IMR-90 (cell line): ENCODE data around the gene SUGCT. TPM values are rescaled to one million over a fixed set of nuclear protein-coding genes. Genes with fewer than 3 reads are reported as not detected.
A peak's percentile ranks its signal among the peaks of the same experiment; 100 is the strongest.

ENCODE experiments used
- ATAC-seq: fragments of 200-7000 bp; cut with Tn5 transposase; 2 replicates; pipeline ENCODE4 v1.9.1; 2020; ENCODE audit warnings: low read depth, mild to moderate bottlenecking, moderate library complexity
- BruUV-seq: library from RNA; stranded (reverse); fragments of 400-500 nt; replicated peaks from 2 replicates; lab custom pipeline; 2021; lab: Mats Ljungman, UMichigan
- CTCF ChIA-PET: fragments of 300-600 bp; formaldehyde crosslinking; extraction: SDS; loops from one replicate; lab custom pipeline; 2021; ENCODE audit warnings: antibody characterized with exemption; lab: Yijun Ruan, JAX
- POLR2A ChIA-PET: fragments of 300-600 bp; sonication (Branson Sonifier 250); formaldehyde crosslinking; loops from one replicate; lab custom pipeline; 2022; ENCODE audit warnings: antibody characterized with exemption; ENCODE audit not compliant: unreplicated experiment; lab: Charles Lee
- DNase-seq: peaks from one replicate; pipeline ENCODE4 v3.0.0; 2013
- H2AFZ ChIP-seq: replicated peaks from 2 replicates; pipeline ENCODE3; 2013; ENCODE audit warnings: low read length, mild to moderate bottlenecking; ENCODE audit not compliant: poor library complexity
- H2AK5ac ChIP-seq: 2 replicates; pipeline ENCODE4 v1.6.1; 2013; ENCODE audit warnings: low read depth, low read length, inconsistent platforms
- H2AK9ac ChIP-seq: replicated peaks from 2 replicates; pipeline ENCODE3; 2013; ENCODE audit warnings: mild to moderate bottlenecking, low read depth, low read length, moderate library complexity; ENCODE audit not compliant: poor library complexity
- H2BK120ac ChIP-seq: 2 replicates; pipeline ENCODE4 v1.6.1; 2013; ENCODE audit warnings: low read depth, low read length, inconsistent platforms
- H2BK15ac ChIP-seq: 3 replicates; pipeline ENCODE4 v1.6.1; 2013; ENCODE audit warnings: low read depth, low read length, inconsistent platforms
- H2BK20ac ChIP-seq: 2 replicates; pipeline ENCODE4 v1.6.1; 2013; ENCODE audit warnings: low read depth, mild to moderate bottlenecking, inconsistent platforms, low read length, moderate library complexity
- H2BK5ac ChIP-seq: 2 replicates; pipeline ENCODE4 v1.6.1; 2013; ENCODE audit warnings: mild to moderate bottlenecking, low read depth, low read length, inconsistent platforms; ENCODE audit not compliant: poor library complexity, severe bottlenecking
- H3K14ac ChIP-seq: replicated peaks from 2 replicates; pipeline ENCODE4 v1.6.1; 2013; ENCODE audit warnings: low read depth, low read length, inconsistent platforms
- H3K18ac ChIP-seq: 2 replicates; pipeline ENCODE4 v1.6.1; 2013; ENCODE audit warnings: low read depth, low read length, control low read depth
- H3K23ac ChIP-seq: 2 replicates; pipeline ENCODE4 v1.6.1; 2013; ENCODE audit warnings: low read depth, low read length, inconsistent platforms
- H3K27ac ChIP-seq: 2 replicates; pipeline ENCODE4 v1.5.1; 2013; ENCODE audit warnings: mild to moderate bottlenecking, control low read depth, low read length; ENCODE audit not compliant: insufficient read depth
- H3K27me3 ChIP-seq: 2 replicates; pipeline ENCODE4 v1.6.1; 2013; ENCODE audit warnings: low read length; ENCODE audit not compliant: control insufficient read depth, insufficient read depth
- H3K36me3 ChIP-seq: 2 replicates; pipeline ENCODE4 v1.6.1; 2013; ENCODE audit warnings: low read length, mixed read lengths; ENCODE audit not compliant: control insufficient read depth, insufficient read depth
- H3K4ac ChIP-seq: 2 replicates; pipeline ENCODE4 v1.6.1; 2013; ENCODE audit warnings: low read depth, low read length, inconsistent platforms
- H3K4me1 ChIP-seq: 2 replicates; pipeline ENCODE4 v1.6.1; 2013; ENCODE audit warnings: low read length, mixed read lengths; ENCODE audit not compliant: control insufficient read depth, insufficient read depth
- H3K4me2 ChIP-seq: 2 replicates; pipeline ENCODE4 v1.6.1; 2013; ENCODE audit warnings: low read depth, mild to moderate bottlenecking, control low read depth, low read length, moderate library complexity
- H3K4me3 ChIP-seq: 2 replicates; pipeline ENCODE4 v1.5.1; 2013; ENCODE audit warnings: low read depth, mild to moderate bottlenecking, control low read depth, low read length, moderate library complexity; ENCODE audit not compliant: insufficient read depth
- H3K56ac ChIP-seq: 2 replicates; pipeline ENCODE4 v1.6.1; 2013; ENCODE audit warnings: low read length, inconsistent platforms; ENCODE audit not compliant: insufficient read depth; ENCODE audit errors: extremely low read depth
- H3K79me1 ChIP-seq, 2 experiments: 2 replicates each; pipeline ENCODE4 v1.6.1; 2013; ENCODE audit warnings: low read length in 2 of 2, inconsistent platforms in 1 of 2, low read depth in 1 of 2
- H3K9ac ChIP-seq: 2 replicates; pipeline ENCODE4 v1.6.1; 2013; ENCODE audit warnings: low read depth, low read length, control low read depth
- H3K9me1 ChIP-seq: 2 replicates; pipeline ENCODE4 v1.6.1; 2013; ENCODE audit warnings: low read length, inconsistent platforms; ENCODE audit not compliant: insufficient read depth
- H3K9me3 ChIP-seq: 2 replicates; pipeline ENCODE4 v1.6.1; 2013; ENCODE audit warnings: low read length; ENCODE audit not compliant: control insufficient read depth, insufficient read depth
- H4K20me1 ChIP-seq: 2 replicates; pipeline ENCODE4 v1.6.1; 2013; ENCODE audit warnings: low read length, inconsistent platforms; ENCODE audit not compliant: insufficient read depth
- H4K5ac ChIP-seq: 2 replicates; pipeline ENCODE4 v1.6.1; 2013; ENCODE audit warnings: mild to moderate bottlenecking, low read depth, low read length, control low read depth
- H4K8ac ChIP-seq, 2 experiments: 2 replicates each; pipeline ENCODE4 v1.6.1; 2013; ENCODE audit warnings: low read depth in 2 of 2, low read length in 2 of 2, control low read depth in 1 of 2, inconsistent platforms in 1 of 2
- H4K91ac ChIP-seq: 2 replicates; pipeline ENCODE4 v1.6.1; 2013; ENCODE audit warnings: low read depth, low read length, inconsistent platforms; ENCODE audit not compliant: insufficient read depth
- CEBPB ChIP-seq: IDR thresholded peaks from 2 replicates; pipeline ENCODE4 v1.6.1; 2012; ENCODE audit warnings: low read depth, low read length, improper control_type of control experiment
- ELK1 ChIP-seq: fragments of 150-350 bp; IDR thresholded peaks from 2 replicates; pipeline ENCODE4 v1.6.1; 2016; ENCODE audit warnings: low read depth, mild to moderate bottlenecking, low read length, moderate library complexity, borderline replicate concordance
- MAZ ChIP-seq: IDR thresholded peaks from 2 replicates; pipeline ENCODE4 v1.6.1; 2012; ENCODE audit warnings: low read depth, mild to moderate bottlenecking, low read length, improper control_type of control experiment, moderate library complexity, borderline replicate concordance
- NFE2L2 ChIP-seq: fragments of 150-350 bp; IDR thresholded peaks from 2 replicates; pipeline ENCODE4 v1.6.1; 2016; ENCODE audit warnings: low read depth, mild to moderate bottlenecking, low read length
- POLR2A ChIP-seq: IDR thresholded peaks from 2 replicates; pipeline ENCODE4 v1.6.1; 2012; ENCODE audit warnings: mild to moderate bottlenecking, low read depth, low read length
- RAD21 ChIP-seq: IDR thresholded peaks from 2 replicates; pipeline ENCODE4 v1.6.1; 2012; ENCODE audit warnings: low read length, improper control_type of control experiment
- SMC3 ChIP-seq: fragments of 150-350 bp; IDR thresholded peaks from 2 replicates; pipeline ENCODE4 v1.6.1; 2016; ENCODE audit warnings: low read depth, mild to moderate bottlenecking, antibody characterized with exemption, low read length, moderate library complexity
- USF2 ChIP-seq: fragments of 150-350 bp; IDR thresholded peaks from 2 replicates; pipeline ENCODE4 v1.6.1; 2017; ENCODE audit warnings: mild to moderate bottlenecking, antibody characterized with exemption, low read length, low read depth
- WGBS, 2 experiments: methylation state at CpG; one replicate each; pipeline versions ENCODE4 v1.1.5 to v1.1.7; 2013; ENCODE audit warnings: missing lambda C conversion rate in 2 of 2; ENCODE audit not compliant: insufficient read length in 1 of 2; ENCODE audit errors: extremely low coverage in 2 of 2; 5-methylcytosine and 5-hydroxymethylcytosine counted together
- dilution Hi-C: fragments of 300-500 bp; cut with HindIII; formaldehyde crosslinking; loops from one replicate; pipeline ENCODE4 v1.14.3; 2018; ENCODE audit warnings: low sequenced_read_pairs; ENCODE audit not compliant: unreplicated experiment
- in situ Hi-C: fragments of 300-500 bp; cut with MboI; formaldehyde crosslinking; loops from 3 replicates; pipeline ENCODE4 v1.14.3; 2019; ENCODE audit warnings: low sequenced_read_pairs, inconsistent platforms, mixed read lengths
- intact Hi-C: fragments of 100-400 bp; cut with micrococcal nuclease; formaldehyde crosslinking; loops from 2 replicates; pipeline ENCODE4 v1.10.0; 2022
- polyA plus RNA-seq, 3 experiments: library from polyadenylated mRNA; depleted of rRNA; stranded (reverse); fragments of >200 nt; gene quantifications; 2 replicates each; pipeline ENCODE4 v1.2.3, GENCODE V29; 2012; ENCODE audit warnings: low replicate concordance in 1 of 3
- total RNA-seq: library from RNA; depleted of rRNA; stranded (reverse); fragments of >200 nt; gene quantifications from 2 replicates; pipeline ENCODE4 v1.2.3, GENCODE V29; 2012

SUGCT gene
- total and polyA plus RNA-seq, 2 of the 4 experiments (the other 2 are of a cell fraction), result 5.9 to 8.3 TPM

GRCh38 chr7:40658729-40659128, 523.9 kb downstream of the SUGCT start:
- dilution Hi-C loops (no loop called here), in situ Hi-C loops (no loop called here), intact Hi-C loops (no loop called here)
- H3K27ac ChIP-seq, result no peak overlapping the region
- CTCF ChIA-PET, result no interaction called here
- H3K4me2 ChIP-seq, result no peak overlapping the region
- no peak overlapping the region for H3K4me3 ChIP-seq
- DNase-seq, result peak; percentile 57
- no peak overlapping the region for H4K91ac ChIP-seq
- no peak overlapping the region for H2AFZ ChIP-seq
- no peak overlapping the region for H3K4ac ChIP-seq
- WGBS, 2 experiments, result no CpG with 5 or more reads among the region's 2 CpGs
- H2AK5ac ChIP-seq, result no peak overlapping the region
- ATAC-seq, result peak; percentile 29; the same call in 1 of the 2 replicates
- no peak overlapping the region for H2BK20ac ChIP-seq
- H2BK5ac ChIP-seq, result no peak overlapping the region
- H3K18ac ChIP-seq, result no peak overlapping the region
- H3K9me1 ChIP-seq, result no peaks in the 10 kb centered on the region
- H3K14ac ChIP-seq, result no peak overlapping the region
- no peaks in the 10 kb centered on the region; the same call in 1 of the 2 replicates for H3K4me1 ChIP-seq
- no peaks in the 10 kb centered on the region for H4K20me1 ChIP-seq
- H3K79me1 ChIP-seq, result no peaks in the 10 kb centered on the region
- TF ChIP-seq ELK1, result no peak
- no peak for TF ChIP-seq RAD21
- TF ChIP-seq CEBPB, result peak; percentile 19; the same call in 1 of the 2 replicates
- no peak for TF ChIP-seq NFE2L2
- TF ChIP-seq USF2, result no peak
- TF ChIP-seq SMC3, result no peak
- TF ChIP-seq MAZ, result no peak
- no peak for TF ChIP-seq POLR2A
- H2BK120ac ChIP-seq, result no peak overlapping the region
- H3K56ac ChIP-seq, result no peak overlapping the region
- no peak overlapping the region for H4K5ac ChIP-seq
- POLR2A ChIA-PET, result no interaction called here
- H2BK15ac ChIP-seq, result no peak overlapping the region
- no peaks in the 10 kb centered on the region for H3K9me3 ChIP-seq
- no peaks in the 10 kb centered on the region for H3K27me3 ChIP-seq
- H2AK9ac ChIP-seq, result no peak overlapping the region
- no TSS peak for BruUV-seq
- no peaks in the 10 kb centered on the region for H3K36me3 ChIP-seq
- H3K9ac ChIP-seq, result no peak overlapping the region
- no peak overlapping the region for H4K8ac ChIP-seq
- no peak overlapping the region for H3K23ac ChIP-seq
